Caco-2 (cell line): Measurements from ENCODE around the gene OR1L4. TPM values are rescaled to one million over a fixed set of nuclear protein-coding genes. Genes with fewer than 3 reads are reported as not detected.

Experiments used
- BruUV-seq: library from RNA; stranded (reverse); fragments of 400-500 nt; replicated peaks from 2 replicates; lab custom pipeline; 2021; lab: Mats Ljungman, UMichigan
- CTCF ChIA-PET: fragments of 300-600 bp; sonication (Branson Sonifier 250); formaldehyde crosslinking; loops from one replicate; lab custom pipeline; 2022; ENCODE audit warnings: antibody characterized with exemption; lab: Charles Lee
- POLR2A ChIA-PET: fragments of 300-600 bp; sonication (Branson Sonifier 250); formaldehyde crosslinking; loops from one replicate; lab custom pipeline; 2022; ENCODE audit warnings: antibody characterized with exemption; lab: Charles Lee
- DNase-seq, 2 experiments: peaks; one replicate each; pipeline versions ENCODE4 v3.0.0 to v3.0.0-alpha.2; 2020 to 2022
- H3K27me3 ChIP-seq: replicated peaks from 2 replicates; pipeline ENCODE4 v1.6.0; 2011; ENCODE audit warnings: low read length; ENCODE audit not compliant: control insufficient read depth, insufficient read depth
- H3K36me3 ChIP-seq: 2 replicates; pipeline ENCODE4 v1.5.1; 2011; ENCODE audit warnings: low read length; ENCODE audit not compliant: control insufficient read depth, insufficient read depth
- H3K4me1 ChIP-seq: fragments of 250-450 bp; sonication (Bioruptor Pico); 2 replicates; pipeline ENCODE4 v1.5.1; 2020; ENCODE audit warnings: mild to moderate bottlenecking
- H3K4me3 ChIP-seq: 2 replicates; pipeline ENCODE4 v1.5.1; 2011; ENCODE audit warnings: low read depth, mild to moderate bottlenecking, control low read depth, low read length
- H3K9me3 ChIP-seq: fragments of 250-450 bp; sonication (Bioruptor Pico); 2 replicates; pipeline ENCODE4 v1.5.1; 2020; ENCODE audit warnings: mild to moderate bottlenecking, moderate library complexity
- H3K27ac Mint-ChIP-seq: one replicate; pipeline ENCODE4 v1.8.0; 2022; ENCODE audit warnings: mixed read lengths; ENCODE audit not compliant: unreplicated experiment
- H3K27me3 Mint-ChIP-seq: one replicate; pipeline ENCODE4 v1.8.0; 2022; ENCODE audit warnings: mixed read lengths; ENCODE audit not compliant: insufficient read depth, unreplicated experiment
- H3K36me3 Mint-ChIP-seq: one replicate; pipeline ENCODE4 v1.8.0; 2022; ENCODE audit warnings: mild to moderate bottlenecking, mixed read lengths; ENCODE audit not compliant: insufficient read depth, unreplicated experiment
- H3K4me1 Mint-ChIP-seq: one replicate; pipeline ENCODE4 v1.8.0; 2022; ENCODE audit warnings: low read depth, mixed read lengths; ENCODE audit not compliant: unreplicated experiment
- H3K4me3 Mint-ChIP-seq: one replicate; pipeline ENCODE4 v1.8.0; 2022; ENCODE audit warnings: mild to moderate bottlenecking, moderate library complexity, mixed read lengths; ENCODE audit not compliant: unreplicated experiment
- H3K9me3 Mint-ChIP-seq: one replicate; pipeline ENCODE4 v1.8.0; 2022; ENCODE audit warnings: mixed read lengths; ENCODE audit not compliant: unreplicated experiment
- CTCF ChIP-seq, 2 experiments: fragments of 200-600 bp in 1 of 2; IDR thresholded peaks; 1 replicate in 1 of 2; 2 replicates in 1 of 2; pipeline versions ENCODE4 v1.5.1 to v1.8.0; 2011 to 2022; ENCODE audit warnings: antibody characterized with exemption in 1 of 2, control low read depth in 1 of 2, inconsistent platforms in 1 of 2, low read depth in 1 of 2, low read length in 1 of 2, mild to moderate bottlenecking in 1 of 2, moderate library complexity in 1 of 2; ENCODE audit not compliant: insufficient read depth in 1 of 2, severe bottlenecking in 1 of 2, unreplicated experiment in 1 of 2
- intact Hi-C: fragments of 100-400 bp; cut with micrococcal nuclease; formaldehyde crosslinking; loops from one replicate; pipeline ENCODE4 v1.10.0; 2022; ENCODE audit not compliant: unreplicated experiment
- total RNA-seq: library from RNA; stranded (reverse); gene quantifications from 2 replicates; pipeline ENCODE4 v1.2.3, GENCODE V29; 2022

OR1L4 gene
- total RNA-seq, 1 experiment from 2014 or later: not detected

DNA sequence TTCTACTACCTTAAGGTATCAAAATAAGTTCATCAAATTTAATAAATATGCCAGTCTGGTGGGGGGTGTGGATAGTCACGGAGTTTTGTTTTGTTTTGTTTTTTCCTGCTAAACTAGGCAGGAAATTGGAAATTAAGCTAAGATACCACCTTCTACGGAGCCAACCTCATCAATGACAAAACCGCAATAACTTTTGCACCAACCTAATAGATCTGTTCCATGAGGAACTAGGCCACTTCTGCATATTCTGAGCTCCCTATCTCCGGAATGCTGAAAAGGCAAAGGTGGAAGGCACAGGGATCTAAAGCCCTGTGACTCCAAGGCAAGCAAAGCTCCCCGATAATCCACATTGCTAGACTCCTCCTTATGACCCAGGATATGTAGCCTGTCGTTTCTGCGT lies 5.8 kb upstream of the OR1L4 start:
- Mint-ChIP-seq H3K36me3 (no peaks in the 10 kb centered on the region), H3K9me3 (no peaks in the 10 kb centered on the region), H3K4me1 (no peaks in the 10 kb centered on the region), H3K27ac (no peak overlapping the region), H3K4me3 (no peak overlapping the region), H3K27me3 (no peaks in the 10 kb centered on the region)
- POLR2A ChIA-PET: no interaction called here
- no TSS peak for BruUV-seq
- Histone ChIP-seq H3K27me3 (no peaks in the 10 kb centered on the region), H3K4me3 (no peak overlapping the region), H3K4me1 (no peaks in the 10 kb centered on the region), H3K36me3 (no peaks in the 10 kb centered on the region), H3K9me3 (no peaks in the 10 kb centered on the region)
- intact Hi-C loops: no loop called here
- CTCF ChIA-PET: no interaction called here
- no peak for DNase-seq
- TF ChIP-seq CTCF (IDR thresholded peaks at IDR 0.05; ENCODE audit: insufficient read depth in 1 of 2, low read depth in 1 of 2, low read length in 1 of 2, severe bottlenecking in 1 of 2, unreplicated experiment in 1 of 2): no peak

- ChIA-PET CTCF (no interaction called here), POLR2A (no interaction called here)
- no peak for DNase-seq
- no peak overlapping the region for H3K27ac Mint-ChIP-seq
- H3K4me1 Mint-ChIP-seq: no peaks in the 10 kb centered on the region
- BruUV-seq: no TSS peak
- H3K4me3 Mint-ChIP-seq: no peak overlapping the region
- no peaks in the 10 kb centered on the region for H3K36me3 Mint-ChIP-seq
- no peak for TF ChIP-seq CTCF (IDR thresholded peaks at IDR 0.05; ENCODE audit: insufficient read depth in 1 of 2, low read depth in 1 of 2, low read length in 1 of 2, severe bottlenecking in 1 of 2, unreplicated experiment in 1 of 2)
- Histone ChIP-seq H3K4me3 (no peak overlapping the region), H3K9me3 (no peaks in the 10 kb centered on the region), H3K4me1 (no peaks in the 10 kb centered on the region), H3K27me3 (no peaks in the 10 kb centered on the region), H3K36me3 (no peaks in the 10 kb centered on the region)
- no peaks in the 10 kb centered on the region for H3K27me3 Mint-ChIP-seq
- H3K9me3 Mint-ChIP-seq: peaks cover 2% of the 10 kb centered on the region
- intact Hi-C loops: no loop called here
These were observed 4.6 kb upstream of the OR1L4 start for GRCh38 chr9:122719218-122719617.

- no peak for DNase-seq
- no peaks in the 10 kb centered on the region for H3K4me1 ChIP-seq
- no peak within 1 kb of the TSS for H3K27ac Mint-ChIP-seq
- intact Hi-C loops: no loop called here
- H3K27me3 ChIP-seq: no peaks in the 10 kb centered on the region
- H3K27me3 Mint-ChIP-seq: peaks cover 9% of the 10 kb centered on the region
- H3K36me3 Mint-ChIP-seq: no peaks in the 10 kb centered on the region
- H3K9me3 Mint-ChIP-seq: peaks cover 10% of the 10 kb centered on the region
- ChIA-PET CTCF (no interaction called here), POLR2A (no interaction called here)
- H3K4me3 ChIP-seq: no peak within 1 kb of the TSS
- H3K4me3 Mint-ChIP-seq: no peak within 1 kb of the TSS
- no peaks in the 10 kb centered on the region for H3K4me1 Mint-ChIP-seq
- H3K9me3 ChIP-seq: peaks cover 7% of the 10 kb centered on the region; the same call in 1 of the 2 replicates
- H3K36me3 ChIP-seq: no peaks in the 10 kb centered on the region
- TF ChIP-seq CTCF (IDR thresholded peaks at IDR 0.05; ENCODE audit: insufficient read depth in 1 of 2, low read depth in 1 of 2, low read length in 1 of 2, severe bottlenecking in 1 of 2, unreplicated experiment in 1 of 2): no peak
- BruUV-seq: no TSS peak
These were observed 18.2 kb downstream of the OR1L4 start, which contains the start of gene OR1L6 for GRCh38 chr9:122742003-122742402. Gene OR1L6, plus strand, starts transcription at chr9:122742303. Its CDS starts 7,545 bp downstream, at chr9:122749848.
